Activated CD4-positive, alpha-beta T cell treated with anti-CD3 and anti-CD28 coated beads, Interleukin-2, amount 10 ng/mL, durations not matched to agents 7 days and 5 days (primary cell): ENCODE measurements around the gene FCHO2. TPM values are rescaled to one million over a fixed set of nuclear protein-coding genes. Genes with fewer than 3 reads are reported as not detected.
"Not testable (repeated sequence)": the region's sequence is repeated elsewhere in the genome, so short reads cannot be mapped to it uniquely, and the experiment has no call there.

Source experiments
- CTCF ChIA-PET: fragments of 350-600 bp; sonication (Branson Sonifier 250); formaldehyde crosslinking; loops from one replicate; lab custom pipeline; 2021; ENCODE audit warnings: antibody characterized with exemption; lab: Charles Lee
- POLR2A ChIA-PET: fragments of 350-600 bp; sonication (Branson Sonifier 250); formaldehyde crosslinking; loops from one replicate; lab custom pipeline; 2021; ENCODE audit warnings: antibody characterized with exemption; lab: Charles Lee
- DNase-seq: peaks from one replicate; pipeline ENCODE4 v3.0.0-alpha.2; 2020
- H3K27ac Mint-ChIP-seq: one replicate; pipeline ENCODE4 v1.8.0; 2021; ENCODE audit warnings: mild to moderate bottlenecking, moderate library complexity, mixed read lengths
- H3K27me3 Mint-ChIP-seq: one replicate; pipeline ENCODE4 v1.8.0; 2021; ENCODE audit warnings: mixed read lengths
- H3K36me3 Mint-ChIP-seq: one replicate; pipeline ENCODE4 v1.8.0; 2021; ENCODE audit warnings: low read depth, mixed read lengths
- H3K4me1 Mint-ChIP-seq: one replicate; pipeline ENCODE4 v1.8.0; 2021; ENCODE audit warnings: mixed read lengths
- H3K4me3 Mint-ChIP-seq: one replicate; pipeline ENCODE4 v1.8.0; 2021; ENCODE audit warnings: mild to moderate bottlenecking, moderate library complexity, mixed read lengths
- H3K9me3 Mint-ChIP-seq: one replicate; pipeline ENCODE4 v1.8.0; 2021; ENCODE audit warnings: mixed read lengths
- total RNA-seq, 2 experiments: library from RNA; stranded (reverse); gene quantifications; one replicate each; pipeline ENCODE4 v1.2.3, GENCODE V29; 2021

FCHO2 gene
- total RNA-seq, 2 experiments from 2014 or later: 0.57 to 0.92 TPM

- Mint-ChIP-seq H3K9me3 (no peaks in the 10 kb centered on the region), H3K4me3 (no peak overlapping the region), H3K36me3 (no peaks in the 10 kb centered on the region), H3K27me3 (peaks cover 12% of the 10 kb centered on the region), H3K27ac (no peak overlapping the region), H3K4me1 (no peaks in the 10 kb centered on the region)
- no peak for DNase-seq
- ChIA-PET CTCF (interaction anchor here (0.7 kb wide), 1 partner anchor 959 kb away, joined by 3 read pairs; no protein-coding TSS in a partner anchor), POLR2A (no interaction called here)
Observed at GRCh38 chr5:73022471-73023169, 66.8 kb downstream of the FCHO2 start.

DNA sequence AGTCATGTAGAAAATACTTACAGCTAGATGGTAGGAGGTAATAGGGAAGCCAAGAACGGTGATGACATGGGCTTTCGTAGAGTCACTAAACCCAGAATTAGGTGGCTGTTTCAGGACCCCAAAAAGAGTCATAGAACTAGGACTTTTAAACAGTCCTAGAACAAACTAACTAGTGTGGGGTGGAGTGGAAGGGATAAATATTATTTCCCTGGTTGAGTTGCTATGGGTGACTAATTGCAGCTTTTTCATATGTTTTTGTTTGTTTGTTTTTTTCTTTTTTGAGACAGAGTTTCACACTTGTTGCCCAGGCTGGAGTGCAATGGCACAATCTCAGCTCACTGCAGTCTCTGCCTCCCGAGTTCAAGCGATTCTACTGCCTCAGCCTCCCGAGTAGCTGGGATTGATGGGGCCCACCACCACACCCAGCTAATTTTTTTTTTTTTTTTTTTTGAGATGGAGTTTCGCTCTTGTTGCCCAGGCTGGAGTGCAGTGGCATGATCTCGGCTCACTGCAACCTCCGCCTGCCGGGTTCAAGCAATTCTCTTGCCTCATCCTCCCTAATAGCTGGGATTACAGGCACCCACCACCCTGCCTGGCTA lies 69.2 kb downstream of the FCHO2 start:
- H3K27me3 Mint-ChIP-seq, H3K36me3 Mint-ChIP-seq, POLR2A ChIA-PET, H3K27ac Mint-ChIP-seq, DNase-seq, H3K9me3 Mint-ChIP-seq, H3K4me3 Mint-ChIP-seq, CTCF ChIA-PET, H3K4me1 Mint-ChIP-seq: not testable (repeated sequence)

DNA sequence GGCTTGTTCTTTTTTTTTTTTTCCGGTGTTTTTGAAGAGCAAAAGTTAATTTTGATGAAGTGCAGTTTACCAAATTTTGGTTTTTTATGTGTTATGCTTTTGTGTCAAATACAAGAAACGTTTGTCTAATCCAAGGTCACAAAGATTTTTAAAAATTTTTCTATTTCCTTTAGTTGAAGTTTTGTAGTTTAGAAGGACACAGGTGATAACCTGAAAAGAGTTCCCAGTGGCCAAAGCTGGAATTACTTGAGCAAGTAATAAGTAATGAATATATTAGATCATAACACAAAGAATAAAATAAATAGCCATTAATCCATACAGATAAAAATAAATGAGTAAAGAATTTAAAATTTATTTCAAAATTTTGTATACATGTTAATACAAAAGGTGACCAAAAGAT lies 71.5 kb downstream of the FCHO2 start:
- H3K27ac Mint-ChIP-seq: no peak overlapping the region
- ChIA-PET POLR2A (no interaction called here), CTCF (no interaction called here)
- DNase-seq: no peak
- H3K4me1 Mint-ChIP-seq: no peaks in the 10 kb centered on the region
- peaks cover 2% of the 10 kb centered on the region for H3K27me3 Mint-ChIP-seq
- no peaks in the 10 kb centered on the region for H3K9me3 Mint-ChIP-seq
- no peak overlapping the region for H3K4me3 Mint-ChIP-seq
- H3K36me3 Mint-ChIP-seq: no peaks in the 10 kb centered on the region

DNA sequence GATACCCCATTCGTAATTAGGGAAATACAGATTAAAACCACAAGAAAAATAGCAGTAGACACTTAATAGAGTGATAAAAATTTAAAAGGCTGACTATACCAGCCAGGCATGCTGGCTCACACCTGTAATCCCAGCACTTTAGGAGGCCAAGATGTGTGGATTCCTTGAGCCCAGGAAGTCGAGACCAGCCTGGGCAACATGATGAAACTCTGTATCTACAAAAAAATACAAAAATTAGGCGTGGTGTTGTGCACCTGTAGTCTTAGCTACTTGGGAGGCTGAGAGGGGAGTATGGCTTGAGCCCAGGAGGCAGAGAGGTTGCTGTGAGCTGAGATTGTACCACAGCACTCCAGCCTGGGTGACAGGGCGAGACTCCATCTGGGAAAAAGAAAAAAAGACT lies 72.0 kb downstream of the FCHO2 start:
- no peak overlapping the region for H3K4me3 Mint-ChIP-seq
- peaks cover 4% of the 10 kb centered on the region for H3K27me3 Mint-ChIP-seq
- DNase-seq: no peak
- no peaks in the 10 kb centered on the region for H3K36me3 Mint-ChIP-seq
- H3K27ac Mint-ChIP-seq: no peak overlapping the region
- H3K4me1 Mint-ChIP-seq: no peaks in the 10 kb centered on the region
- POLR2A ChIA-PET: no interaction called here
- no peaks in the 10 kb centered on the region for H3K9me3 Mint-ChIP-seq
- CTCF ChIA-PET: interaction anchor here (0.6 kb wide), 1 partner anchor 260 kb away, joined by 3 read pairs; no protein-coding TSS in a partner anchor

DNA sequence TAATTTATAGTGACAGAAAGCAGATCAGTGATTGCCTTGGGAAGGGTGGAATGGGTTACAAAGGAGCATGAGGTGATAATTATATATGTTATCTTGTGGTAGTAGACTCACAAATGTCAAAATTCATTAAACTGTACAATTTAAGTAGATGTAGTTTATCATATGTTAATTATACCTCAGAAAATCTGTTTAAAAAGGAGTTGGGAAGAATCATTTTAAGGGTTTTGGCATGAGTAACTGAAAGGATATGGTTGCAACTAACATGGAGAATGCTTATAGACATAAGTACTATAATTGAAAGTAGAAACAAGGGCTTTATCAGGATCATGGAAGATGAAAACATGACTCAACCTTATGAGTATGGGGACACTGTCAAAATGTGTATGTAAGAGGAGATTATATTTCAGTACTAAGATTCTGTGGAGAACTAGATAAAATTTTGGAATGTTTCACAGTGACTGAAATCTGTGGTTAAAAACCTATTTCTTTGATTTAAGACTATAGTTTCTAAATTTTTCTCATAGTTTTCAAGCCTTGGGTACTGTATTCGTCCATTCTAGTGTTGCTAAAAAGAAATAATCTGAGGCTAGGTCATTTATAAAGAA lies 73.3 kb downstream of the FCHO2 start:
- no peaks in the 10 kb centered on the region for H3K4me1 Mint-ChIP-seq
- H3K9me3 Mint-ChIP-seq: no peaks in the 10 kb centered on the region
- H3K27me3 Mint-ChIP-seq: peaks cover 4% of the 10 kb centered on the region
- CTCF ChIA-PET: no interaction called here
- DNase-seq: no peak
- no peak overlapping the region for H3K27ac Mint-ChIP-seq
- H3K36me3 Mint-ChIP-seq: no peaks in the 10 kb centered on the region
- H3K4me3 Mint-ChIP-seq: no peak overlapping the region
- POLR2A ChIA-PET: no interaction called here

GRCh38 chr5:73030531-73030930 lies 74.7 kb downstream of the FCHO2 start:
- CTCF ChIA-PET: interaction anchor here (0.6 kb wide), 1 partner anchor 562 kb away, joined by 3 read pairs; no protein-coding TSS in a partner anchor
- H3K9me3 Mint-ChIP-seq: no peaks in the 10 kb centered on the region
- no peak overlapping the region for H3K27ac Mint-ChIP-seq
- H3K4me3 Mint-ChIP-seq: no peak overlapping the region
- H3K27me3 Mint-ChIP-seq: peaks cover 4% of the 10 kb centered on the region
- no peaks in the 10 kb centered on the region for H3K36me3 Mint-ChIP-seq
- no peaks in the 10 kb centered on the region for H3K4me1 Mint-ChIP-seq
- POLR2A ChIA-PET: no interaction called here
- DNase-seq: no peak

- CTCF ChIA-PET: no interaction called here
Observed at GRCh38 chr5:73030995-73031394, 75.2 kb downstream of the FCHO2 start.

DNA sequence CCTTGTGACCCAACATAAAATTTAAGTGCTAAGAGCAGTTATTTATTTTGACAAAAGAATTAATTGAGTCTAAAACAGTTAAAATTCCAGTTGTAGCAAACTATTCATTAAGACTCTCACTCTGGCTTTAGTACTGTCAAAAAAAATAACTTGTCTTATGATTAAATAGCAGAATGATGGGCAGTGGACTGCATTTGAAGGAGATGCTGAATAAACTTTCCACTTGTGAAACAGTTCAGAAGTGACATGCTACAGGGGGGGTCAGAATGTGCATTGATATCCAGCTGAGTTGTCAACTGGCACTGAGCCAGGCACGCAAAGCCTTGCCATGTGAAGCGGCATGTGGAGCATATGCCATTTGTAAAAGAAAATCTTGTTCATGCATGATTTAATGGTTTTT lies 76.0 kb downstream of the FCHO2 start:
- ChIA-PET POLR2A (no interaction called here), CTCF (no interaction called here)
- no peak overlapping the region for H3K4me3 Mint-ChIP-seq
- peaks cover 4% of the 10 kb centered on the region for H3K27me3 Mint-ChIP-seq
- no peaks in the 10 kb centered on the region for H3K4me1 Mint-ChIP-seq
- no peak overlapping the region for H3K27ac Mint-ChIP-seq
- DNase-seq: no peak
- no peaks in the 10 kb centered on the region for H3K9me3 Mint-ChIP-seq
- no peaks in the 10 kb centered on the region for H3K36me3 Mint-ChIP-seq

More at GRCh38 chr5:73030995-73031394, 75.2 kb downstream of the FCHO2 start:
- POLR2A ChIA-PET: no interaction called here
- no peak overlapping the region for H3K27ac Mint-ChIP-seq
- H3K36me3 Mint-ChIP-seq: no peaks in the 10 kb centered on the region
- DNase-seq: no peak
- no peaks in the 10 kb centered on the region for H3K4me1 Mint-ChIP-seq
- H3K9me3 Mint-ChIP-seq: no peaks in the 10 kb centered on the region
- H3K27me3 Mint-ChIP-seq: peaks cover 4% of the 10 kb centered on the region
- no peak overlapping the region for H3K4me3 Mint-ChIP-seq

- Mint-ChIP-seq H3K9me3 (no peaks in the 10 kb centered on the region), H3K36me3 (no peaks in the 10 kb centered on the region)
- CTCF ChIA-PET: no interaction called here
Observed at GRCh38 chr5:73032635-73033034, 76.8 kb downstream of the FCHO2 start.

GRCh38 chr5:73037545-73037944 lies 81.7 kb downstream of the FCHO2 start:
- Mint-ChIP-seq H3K4me1 (no peaks in the 10 kb centered on the region), H3K27ac (no peak overlapping the region), H3K36me3 (no peaks in the 10 kb centered on the region), H3K4me3 (no peak overlapping the region), H3K9me3 (no peaks in the 10 kb centered on the region), H3K27me3 (peaks cover 2% of the 10 kb centered on the region)
- ChIA-PET POLR2A (no interaction called here), CTCF (no interaction called here)
- DNase-seq: no peak

More at GRCh38 chr5:73032635-73033034, 76.8 kb downstream of the FCHO2 start:
- no peak for DNase-seq
- Mint-ChIP-seq H3K4me3 (no peak overlapping the region), H3K27ac (no peak overlapping the region), H3K27me3 (peaks cover 4% of the 10 kb centered on the region), H3K4me1 (no peaks in the 10 kb centered on the region)
- POLR2A ChIA-PET: no interaction called here

DNA sequence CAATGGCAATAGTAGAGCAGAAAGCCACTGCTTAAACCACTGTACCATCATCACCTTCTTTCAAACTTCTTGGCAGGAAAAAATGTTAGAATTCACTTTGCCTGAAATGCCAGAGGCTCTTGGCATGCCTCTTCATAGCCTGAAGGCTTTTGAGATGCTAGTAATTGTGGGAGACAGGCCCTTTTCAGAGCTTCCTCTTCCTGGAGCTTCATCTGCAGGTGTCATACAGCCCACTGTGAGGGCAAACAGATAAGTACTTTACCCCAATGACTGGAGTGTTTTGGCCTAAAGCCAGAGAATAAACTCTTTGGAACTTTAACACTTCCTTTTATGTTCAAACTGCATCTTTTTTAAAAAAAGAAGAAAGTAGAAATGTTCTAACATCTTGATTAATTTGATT lies 83.2 kb downstream of the FCHO2 start:
- Mint-ChIP-seq H3K9me3 (no peaks in the 10 kb centered on the region), H3K27ac (no peak overlapping the region), H3K27me3 (no peaks in the 10 kb centered on the region), H3K36me3 (no peaks in the 10 kb centered on the region), H3K4me3 (no peak overlapping the region), H3K4me1 (no peaks in the 10 kb centered on the region)
- CTCF ChIA-PET: no interaction called here
- POLR2A ChIA-PET: no interaction called here
- no peak for DNase-seq

GRCh38 chr5:73042993-73043392 lies 87.2 kb downstream of the FCHO2 start:
- CTCF ChIA-PET: no interaction called here
- no peak overlapping the region for H3K4me3 Mint-ChIP-seq

DNA sequence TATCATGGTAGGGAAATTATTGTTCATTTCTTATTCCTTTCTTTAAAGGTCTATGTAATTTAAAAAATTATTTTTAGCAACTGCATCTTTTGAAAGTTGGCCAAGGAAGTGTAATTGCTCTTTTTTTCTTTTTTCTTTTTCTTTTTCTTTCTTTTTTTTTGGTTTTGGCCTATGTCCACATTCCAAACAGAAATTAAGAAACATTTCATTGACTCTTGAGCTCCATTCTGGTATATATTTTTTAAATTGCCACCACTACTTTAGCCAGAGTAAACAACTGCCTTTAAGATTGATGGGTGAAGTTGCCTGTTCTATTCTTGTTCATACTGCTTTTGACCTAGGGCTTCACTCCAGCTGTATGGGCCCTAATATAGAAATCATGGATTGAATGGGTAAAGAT lies 88.7 kb downstream of the FCHO2 start:
- H3K36me3 Mint-ChIP-seq: no peaks in the 10 kb centered on the region
- no peaks in the 10 kb centered on the region for H3K9me3 Mint-ChIP-seq
- CTCF ChIA-PET: no interaction called here
- POLR2A ChIA-PET: no interaction called here
- H3K27ac Mint-ChIP-seq: no peak overlapping the region
- H3K27me3 Mint-ChIP-seq: peaks cover 2% of the 10 kb centered on the region
- H3K4me3 Mint-ChIP-seq: no peak overlapping the region
- DNase-seq: no peak
- no peaks in the 10 kb centered on the region for H3K4me1 Mint-ChIP-seq

More at GRCh38 chr5:73042993-73043392, 87.2 kb downstream of the FCHO2 start:
- H3K27me3 Mint-ChIP-seq: peaks cover 2% of the 10 kb centered on the region
- H3K4me1 Mint-ChIP-seq: no peaks in the 10 kb centered on the region
- no peak overlapping the region for H3K27ac Mint-ChIP-seq
- POLR2A ChIA-PET: no interaction called here
- no peaks in the 10 kb centered on the region for H3K36me3 Mint-ChIP-seq
- H3K9me3 Mint-ChIP-seq: no peaks in the 10 kb centered on the region
- DNase-seq: no peak
